Bronchial epithelial cell (primary cell): ENCODE data around the gene DNAJA3. TPM values are rescaled to one million over a fixed set of nuclear protein-coding genes. Genes with fewer than 3 reads are reported as not detected.

Experiments used
- DNase-seq: peaks from one replicate; pipeline ENCODE4 v3.0.0-alpha.2; 2010; ENCODE audit warnings: low read depth
- FAIRE-seq: peaks from 2 replicates; lab custom pipeline; 2011; peaks lifted over from hg19 to GRCh38; lab: Jason Lieb, UNC
- H3K27me3 ChIP-seq: 2 replicates; pipeline ENCODE4 v1.5.1; 2011; ENCODE audit warnings: low read length; ENCODE audit not compliant: control insufficient read depth, insufficient read depth
- H3K36me3 ChIP-seq: 2 replicates; pipeline ENCODE4 v1.5.1; 2011; ENCODE audit warnings: low read length; ENCODE audit not compliant: control insufficient read depth, insufficient read depth
- H3K4me3 ChIP-seq: 2 replicates; pipeline ENCODE4 v1.5.1; 2011; ENCODE audit warnings: mild to moderate bottlenecking, low read depth, low read length, control low read depth
- CTCF ChIP-seq: IDR thresholded peaks from 2 replicates; pipeline ENCODE4 v1.5.1; 2011; ENCODE audit warnings: mild to moderate bottlenecking, moderate library complexity, low read length, control low read depth, inconsistent platforms; ENCODE audit not compliant: insufficient read depth, severe bottlenecking
- total RNA-seq: library from RNA; depleted of rRNA; stranded (reverse); fragments of >200 nt; gene quantifications from 2 replicates; pipeline ENCODE4 v1.2.1, GENCODE V29; 2014

DNAJA3 gene
- total RNA-seq, 1 donor from 2014 or later: 74.8 TPM

GRCh38 chr16:4450430-4450829 lies 24.8 kb downstream of the DNAJA3 start:
- peaks cover 38% of the 10 kb centered on the region for H3K36me3 ChIP-seq
- no peaks in the 10 kb centered on the region for H3K27me3 ChIP-seq
- no peak for DNase-seq
- FAIRE-seq: no peak
- H3K4me3 ChIP-seq: no peak overlapping the region
- no peak for TF ChIP-seq CTCF

GRCh38 chr16:4450931-4451519 lies 25.4 kb downstream of the DNAJA3 start:
- H3K36me3 ChIP-seq: peaks cover 41% of the 10 kb centered on the region

GRCh38 chr16:4452674-4453073 lies 27.0 kb downstream of the DNAJA3 start:
- Histone ChIP-seq H3K36me3 (peaks cover 34% of the 10 kb centered on the region), H3K4me3 (no peak overlapping the region), H3K27me3 (no peaks in the 10 kb centered on the region)
- no peak for TF ChIP-seq CTCF
- FAIRE-seq: no peak
- no peak for DNase-seq

More at GRCh38 chr16:4450931-4451519, 25.4 kb downstream of the DNAJA3 start:
- DNase-seq: no peak
- no peak overlapping the region for H3K4me3 ChIP-seq
- FAIRE-seq: no peak
- H3K27me3 ChIP-seq: no peaks in the 10 kb centered on the region
- no peak for TF ChIP-seq CTCF

- no peaks in the 10 kb centered on the region for H3K27me3 ChIP-seq
- FAIRE-seq (no peak), DNase-seq (no peak)
- no peak overlapping the region for H3K4me3 ChIP-seq
- peaks cover 32% of the 10 kb centered on the region for H3K36me3 ChIP-seq
- no peak for TF ChIP-seq CTCF
Observed at GRCh38 chr16:4454623-4455022, 29.0 kb downstream of the DNAJA3 start.

- Histone ChIP-seq H3K4me3 (no peak overlapping the region), H3K27me3 (no peaks in the 10 kb centered on the region), H3K36me3 (peaks cover 31% of the 10 kb centered on the region)
- no peak for TF ChIP-seq CTCF
- DNase-seq (no peak), FAIRE-seq (no peak)
Observed at GRCh38 chr16:4455081-4455480, 29.4 kb downstream of the DNAJA3 start.

GRCh38 chr16:4455951-4456350 lies 30.3 kb downstream of the DNAJA3 start:
- no peaks in the 10 kb centered on the region for H3K27me3 ChIP-seq
- DNase-seq: no peak
- no peak overlapping the region for H3K4me3 ChIP-seq
- TF ChIP-seq CTCF: no peak
- peaks cover 24% of the 10 kb centered on the region for H3K36me3 ChIP-seq
- no peak for FAIRE-seq
